PC-9 (cell line): Measurements from ENCODE around the gene UBE2L3. TPM values are rescaled to one million over a fixed set of nuclear protein-coding genes. Genes with fewer than 3 reads are reported as not detected.

Experiments
- BruUV-seq: library from RNA; stranded (reverse); fragments of 400-500 nt; replicated peaks from 2 replicates; lab custom pipeline; 2021; lab: Mats Ljungman, UMichigan
- CTCF ChIA-PET: fragments of 300-600 bp; sonication (Branson Sonifier 250); formaldehyde crosslinking; loops from one replicate; lab custom pipeline; 2022; ENCODE audit warnings: antibody characterized with exemption; lab: Charles Lee
- POLR2A ChIA-PET: fragments of 300-600 bp; sonication (Branson Sonifier 250); formaldehyde crosslinking; loops from one replicate; lab custom pipeline; 2022; ENCODE audit warnings: antibody characterized with exemption; ENCODE audit not compliant: unreplicated experiment; lab: Charles Lee
- DNase-seq, 2 experiments: peaks; one replicate each; pipeline versions ENCODE4 v3.0.0 to v3.0.0-alpha.2; 2015 to 2022; ENCODE audit warnings: mixed read lengths in 1 of 2
- H2AFZ ChIP-seq: fragments of 200-600 bp; sonication (generic); 2 replicates; pipeline ENCODE4 v1.8.1; 2017; ENCODE audit warnings: antibody characterized with exemption
- H3F3A ChIP-seq: fragments of 200-600 bp; sonication (generic); 2 replicates; pipeline ENCODE4 v1.8.1; 2017; ENCODE audit warnings: antibody characterized with exemption, mild to moderate bottlenecking, low read depth; ENCODE audit not compliant: insufficient read depth
- H3K27ac ChIP-seq: fragments of 200-600 bp; sonication (generic); 2 replicates; pipeline ENCODE4 v1.6.1; 2016; ENCODE audit warnings: mixed run types
- H3K27me3 ChIP-seq: fragments of 200-600 bp; sonication (generic); 2 replicates; pipeline ENCODE4 v1.6.1; 2016; ENCODE audit warnings: low read depth, mixed run types; ENCODE audit not compliant: insufficient read depth
- H3K36me3 ChIP-seq: fragments of 200-600 bp; sonication (generic); 2 replicates; pipeline ENCODE4 v1.6.1; 2016; ENCODE audit warnings: low read depth, mixed run types
- H3K4me1 ChIP-seq: fragments of 200-600 bp; sonication (generic); replicated peaks from 2 replicates; pipeline ENCODE4 v1.6.1; 2016; ENCODE audit warnings: mixed run types; ENCODE audit not compliant: insufficient read depth
- H3K4me2 ChIP-seq: fragments of 200-600 bp; sonication (generic); 2 replicates; pipeline ENCODE4 v1.6.1; 2017; ENCODE audit warnings: mixed run types
- H3K4me3 ChIP-seq: fragments of 200-600 bp; sonication (generic); 2 replicates; pipeline ENCODE4 v1.6.1; 2016; ENCODE audit warnings: mixed run types
- H3K79me2 ChIP-seq: fragments of 200-600 bp; sonication (generic); 2 replicates; pipeline ENCODE4 v1.6.1; 2017; ENCODE audit warnings: low read depth, mixed run types
- H3K9me2 ChIP-seq: fragments of 200-600 bp; sonication (generic); 2 replicates; pipeline ENCODE4 v1.8.1; 2017; ENCODE audit warnings: mild to moderate bottlenecking; ENCODE audit not compliant: insufficient read depth
- H3K9me3 ChIP-seq: fragments of 200-600 bp; sonication (generic); 2 replicates; pipeline ENCODE4 v1.8.1; 2016; ENCODE audit warnings: low read depth; ENCODE audit not compliant: insufficient read depth
- H4K20me1 ChIP-seq: fragments of 200-600 bp; sonication (generic); 2 replicates; pipeline ENCODE4 v1.8.1; 2017; ENCODE audit not compliant: insufficient read depth
- EZH2 ChIP-seq: fragments of 200-600 bp; sonication (generic); IDR thresholded peaks from 2 replicates; pipeline ENCODE4 v1.8.0; 2017; ENCODE audit warnings: antibody characterized with exemption, low read depth
- intact Hi-C: fragments of 100-400 bp; cut with micrococcal nuclease; formaldehyde crosslinking; loops from one replicate; pipeline ENCODE4 v1.10.0; 2022; ENCODE audit not compliant: unreplicated experiment
- total RNA-seq: library from RNA; stranded (reverse); gene quantifications from 2 replicates; pipeline ENCODE4 v1.2.3, GENCODE V29; 2021
- TF ChIP-seq, protein P1 (sequence below): fragments of 200-600 bp; sonication (generic); conservative IDR thresholded peaks from 2 replicates; pipeline ENCODE4 v1.6.1; 2017; ENCODE audit warnings: mixed run types, antibody characterized with exemption, mild to moderate bottlenecking, moderate library complexity

The UBE2L3 gene
- total RNA-seq, 1 experiment from 2014 or later: 55.8 TPM

DNA sequence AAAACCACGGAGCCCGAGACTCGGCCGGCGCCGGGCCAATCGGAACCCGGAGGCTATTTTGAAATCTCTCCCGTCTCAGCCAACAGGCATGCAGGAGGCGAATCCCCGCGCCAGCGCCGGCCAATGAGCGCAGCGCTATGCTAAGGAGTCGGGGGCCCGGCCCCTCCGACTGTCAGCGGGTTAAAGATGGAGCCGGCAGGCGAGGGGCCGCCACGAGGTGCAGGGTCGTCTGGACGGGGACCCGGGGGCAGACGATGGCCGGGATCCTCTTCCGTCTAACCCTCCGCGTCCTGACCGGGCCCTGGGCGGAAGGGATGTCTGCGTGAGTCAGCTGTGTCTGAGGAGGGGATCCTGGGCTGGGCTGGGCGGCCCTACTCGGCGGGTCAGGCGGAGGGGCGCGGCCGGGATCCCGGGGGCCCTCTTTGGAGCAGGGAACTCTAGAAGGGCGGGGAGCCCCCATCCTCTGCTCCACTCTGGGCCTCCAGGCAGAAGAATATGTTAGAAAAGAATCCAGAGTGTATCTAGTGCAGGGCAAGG, 84.6 kb downstream of the UBE2L3 start:
- DNase-seq: peak; percentile 71 to 77
- H3K9me2 ChIP-seq: no peaks in the 10 kb centered on the region
- no peaks in the 10 kb centered on the region for H3K27me3 ChIP-seq
- no TSS peak for BruUV-seq
- POLR2A ChIA-PET: no interaction called here
- no peaks in the 10 kb centered on the region for H3K9me3 ChIP-seq
- H3K79me2 ChIP-seq: no peaks in the 10 kb centered on the region
- H2AFZ ChIP-seq: peak overlapping the region; percentile 87
- H3F3A ChIP-seq: peaks cover 11% of the 10 kb centered on the region; the same call in 1 of the 2 replicates
- TF ChIP-seq EZH2: no peak
- TF ChIP-seq, protein P1, sequence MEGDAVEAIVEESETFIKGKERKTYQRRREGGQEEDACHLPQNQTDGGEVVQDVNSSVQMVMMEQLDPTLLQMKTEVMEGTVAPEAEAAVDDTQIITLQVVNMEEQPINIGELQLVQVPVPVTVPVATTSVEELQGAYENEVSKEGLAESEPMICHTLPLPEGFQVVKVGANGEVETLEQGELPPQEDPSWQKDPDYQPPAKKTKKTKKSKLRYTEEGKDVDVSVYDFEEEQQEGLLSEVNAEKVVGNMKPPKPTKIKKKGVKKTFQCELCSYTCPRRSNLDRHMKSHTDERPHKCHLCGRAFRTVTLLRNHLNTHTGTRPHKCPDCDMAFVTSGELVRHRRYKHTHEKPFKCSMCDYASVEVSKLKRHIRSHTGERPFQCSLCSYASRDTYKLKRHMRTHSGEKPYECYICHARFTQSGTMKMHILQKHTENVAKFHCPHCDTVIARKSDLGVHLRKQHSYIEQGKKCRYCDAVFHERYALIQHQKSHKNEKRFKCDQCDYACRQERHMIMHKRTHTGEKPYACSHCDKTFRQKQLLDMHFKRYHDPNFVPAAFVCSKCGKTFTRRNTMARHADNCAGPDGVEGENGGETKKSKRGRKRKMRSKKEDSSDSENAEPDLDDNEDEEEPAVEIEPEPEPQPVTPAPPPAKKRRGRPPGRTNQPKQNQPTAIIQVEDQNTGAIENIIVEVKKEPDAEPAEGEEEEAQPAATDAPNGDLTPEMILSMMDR: no peak
- CTCF ChIA-PET: no interaction called here
- peak overlapping the region; percentile 56 for H3K4me3 ChIP-seq
- 0 out of 2 replicates have a peak, but pooled peaks cover 8% of the 10 kb centered on the region for H3K4me1 ChIP-seq
- H3K36me3 ChIP-seq: no peaks in the 10 kb centered on the region
- H3K27ac ChIP-seq: no peak overlapping the region
- no peaks in the 10 kb centered on the region for H4K20me1 ChIP-seq
- H3K4me2 ChIP-seq: peak overlapping the region; percentile 92
- intact Hi-C loops: no loop called here

DNA sequence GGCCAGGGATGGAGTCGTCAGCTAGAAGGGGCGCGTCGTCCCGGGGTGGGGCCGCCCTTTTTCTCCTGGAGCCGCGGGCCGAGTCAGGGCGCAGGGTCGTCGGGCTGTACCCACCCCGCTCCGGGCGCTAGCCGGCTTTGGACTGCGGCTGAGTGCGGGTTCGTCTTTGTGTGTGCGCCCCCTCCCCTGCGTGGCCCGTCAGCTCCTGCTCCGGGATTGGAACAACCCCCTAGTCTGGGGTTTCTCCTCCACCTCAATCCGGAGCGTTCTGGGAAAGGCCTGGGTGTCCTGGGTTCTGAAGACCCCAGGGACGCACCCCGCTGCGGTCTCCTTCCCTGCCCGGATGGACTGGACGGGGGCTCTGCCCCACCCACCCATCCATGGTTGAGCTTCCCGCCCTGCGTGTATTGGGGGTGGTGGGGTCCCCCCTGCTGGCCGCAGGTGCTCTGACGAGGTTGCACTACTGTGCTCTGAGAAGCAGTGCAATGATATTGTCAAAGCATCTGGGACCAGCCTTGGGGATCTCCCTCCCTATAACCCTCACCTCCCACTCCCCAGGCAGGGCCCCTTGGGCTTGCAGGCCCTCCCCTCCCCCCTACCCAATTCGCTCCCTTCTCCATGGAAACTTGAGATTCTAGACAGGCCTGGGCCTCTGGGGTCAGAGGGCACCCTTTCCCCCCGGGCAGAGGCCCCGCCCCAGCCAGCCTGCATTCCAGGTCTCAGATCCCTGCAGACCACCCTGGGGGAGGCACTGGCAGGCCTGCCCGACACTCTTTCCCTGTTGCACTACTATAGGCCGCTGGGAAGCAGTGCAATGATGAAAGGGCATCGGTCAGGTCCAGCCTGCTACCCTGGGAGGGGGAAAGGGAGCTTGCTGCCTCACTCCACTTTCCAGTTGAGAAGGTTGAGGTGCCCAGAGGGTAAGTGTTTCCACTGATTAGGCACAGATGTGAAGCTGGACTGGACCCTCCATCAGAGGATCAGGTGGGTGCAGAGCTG, 85.3 kb downstream of the UBE2L3 start:
- Histone ChIP-seq H3F3A (peaks cover 12% of the 10 kb centered on the region; the same call in 1 of the 2 replicates), H3K27ac (no peak overlapping the region), H3K27me3 (no peaks in the 10 kb centered on the region), H3K79me2 (no peaks in the 10 kb centered on the region), H3K4me1 (0 out of 2 replicates have a peak, but pooled peaks cover 8% of the 10 kb centered on the region), H3K9me2 (no peaks in the 10 kb centered on the region), H3K4me2 (peak overlapping the region; percentile 92), H3K4me3 (peak overlapping the region; percentile 56), H2AFZ (peak overlapping the region; percentile 87; the same call in 1 of the 2 replicates), H3K9me3 (no peaks in the 10 kb centered on the region), H3K36me3 (no peaks in the 10 kb centered on the region), H4K20me1 (no peaks in the 10 kb centered on the region)
- intact Hi-C loops: no loop called here
- no peak for TF ChIP-seq EZH2
- TF ChIP-seq, protein P1: no peak
- TSS peak; percentile 45 for BruUV-seq
- CTCF ChIA-PET: no interaction called here
- POLR2A ChIA-PET: no interaction called here
- no peak for DNase-seq

DNA sequence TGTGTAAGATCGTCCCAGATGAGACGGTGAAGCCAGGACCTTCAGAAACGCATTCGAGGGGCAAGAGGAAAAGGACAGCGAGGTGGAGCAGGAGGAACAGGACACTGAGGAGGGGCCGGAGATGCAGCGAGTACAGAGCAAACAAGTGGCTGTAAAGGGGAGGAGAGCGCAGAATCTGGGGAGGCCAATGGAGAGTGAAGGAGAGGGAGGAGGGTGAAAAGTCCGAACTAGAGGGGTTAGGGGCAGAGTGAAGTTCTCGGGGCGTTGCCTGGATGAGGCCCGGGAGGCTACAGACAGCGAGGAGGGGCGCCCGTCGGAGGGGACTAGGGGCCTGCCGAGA, 89.5 kb downstream of the UBE2L3 start:
- DNase-seq: no peak
- 0 out of 2 replicates have a peak, but pooled peaks cover 5% of the 10 kb centered on the region for H3K4me1 ChIP-seq
- no TSS peak for BruUV-seq
- H4K20me1 ChIP-seq: no peaks in the 10 kb centered on the region
- peak overlapping the region; percentile 58; the same call in 1 of the 2 replicates for H3K4me3 ChIP-seq
- H3K36me3 ChIP-seq: no peaks in the 10 kb centered on the region
- ChIA-PET CTCF (no interaction called here), POLR2A (no interaction called here)
- H3K27ac ChIP-seq: no peak overlapping the region
- no peaks in the 10 kb centered on the region for H3K9me3 ChIP-seq
- H2AFZ ChIP-seq: no peak overlapping the region
- H3K9me2 ChIP-seq: no peaks in the 10 kb centered on the region
- no peaks in the 10 kb centered on the region for H3K79me2 ChIP-seq
- TF ChIP-seq, protein P1: no peak
- no peak for TF ChIP-seq EZH2
- peaks cover 12% of the 10 kb centered on the region; the same call in 1 of the 2 replicates for H3F3A ChIP-seq
- peak overlapping the region; percentile 68 for H3K4me2 ChIP-seq
- intact Hi-C loops: no loop called here
- no peaks in the 10 kb centered on the region for H3K27me3 ChIP-seq
